ENCODE results near the gene INSRR.

Gene INSRR

GRCh38 chr1:156803086-156803851 is 55.6 kb downstream of the INSRR start:
- no peak for DNase-seq

GRCh38 chr1:156802421-156802935 is 56.4 kb downstream of the INSRR start:
- no peak for DNase-seq

DNA sequence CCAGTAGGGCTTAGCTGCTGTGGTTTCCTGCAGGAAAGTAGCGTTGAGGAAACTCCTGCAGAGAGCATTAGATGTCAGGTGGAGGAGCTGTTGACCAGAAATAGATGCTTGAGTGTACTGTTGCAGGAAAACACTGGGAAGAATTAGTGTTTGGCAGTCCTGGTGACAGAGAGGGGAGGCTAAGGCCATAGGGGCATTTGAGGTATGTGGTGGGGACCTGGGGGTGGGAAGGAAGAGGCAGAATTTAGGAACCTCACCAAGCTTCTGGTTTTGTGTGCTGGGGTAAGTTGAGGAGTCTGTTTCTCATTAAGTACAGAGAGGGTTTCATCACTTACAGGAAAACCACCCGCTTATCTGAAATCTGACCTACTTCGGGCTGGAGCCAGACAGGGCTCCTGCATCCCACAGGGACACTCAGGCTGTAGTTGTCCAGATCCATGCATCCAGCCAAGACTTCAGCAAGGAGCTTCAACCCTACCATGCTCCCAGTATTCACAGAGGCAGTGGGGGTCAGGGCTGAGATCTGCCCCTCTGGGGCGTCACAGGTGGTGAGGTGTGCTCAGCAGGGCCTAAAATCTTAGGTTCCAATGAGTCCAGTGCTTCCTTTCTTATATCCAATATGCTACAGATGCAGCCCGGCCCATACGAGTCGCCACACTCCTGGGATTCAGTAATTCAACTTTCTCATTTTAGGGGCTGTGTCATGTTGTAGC is 57.4 kb downstream of the INSRR start:
- DNase-seq, result no peak

DNA sequence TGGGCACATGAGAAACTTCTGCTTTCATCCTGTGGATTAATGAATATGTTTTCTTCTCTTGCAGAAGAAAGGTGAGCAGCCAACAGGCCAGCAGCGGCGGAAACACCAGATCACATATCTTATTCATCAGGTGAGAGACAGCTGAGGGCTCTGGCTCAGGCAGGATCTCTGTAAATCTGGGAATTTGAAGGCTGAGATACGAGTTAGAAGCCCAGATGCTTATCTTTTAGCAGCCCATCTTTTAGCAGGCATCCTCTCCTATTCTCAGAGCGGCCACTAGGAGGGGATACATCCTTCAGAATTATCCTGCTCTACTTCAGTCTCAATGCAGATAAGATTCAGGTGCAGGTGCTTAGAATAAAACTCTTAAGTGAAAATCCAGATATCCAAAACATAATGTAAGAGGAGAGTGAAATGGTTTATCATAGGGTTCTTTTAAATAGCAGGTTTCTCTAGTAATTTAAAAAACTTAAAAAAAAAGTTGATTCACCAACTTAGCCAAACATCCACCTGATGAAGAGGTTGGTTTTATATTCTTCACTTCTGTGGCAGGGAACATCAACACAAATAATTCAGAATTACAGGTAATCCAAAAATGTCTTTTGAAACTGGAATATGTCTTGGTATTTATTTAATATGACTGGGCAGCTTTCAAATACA is 61.6 kb downstream of the INSRR start:
- peak; percentile 62 for DNase-seq

GRCh38 chr1:156796340-156797097 is 62.4 kb downstream of the INSRR start:
- no peak for DNase-seq

- DNase-seq, result no peak
These were observed 63.1 kb downstream of the INSRR start for GRCh38 chr1:156795787-156796186.

DNA sequence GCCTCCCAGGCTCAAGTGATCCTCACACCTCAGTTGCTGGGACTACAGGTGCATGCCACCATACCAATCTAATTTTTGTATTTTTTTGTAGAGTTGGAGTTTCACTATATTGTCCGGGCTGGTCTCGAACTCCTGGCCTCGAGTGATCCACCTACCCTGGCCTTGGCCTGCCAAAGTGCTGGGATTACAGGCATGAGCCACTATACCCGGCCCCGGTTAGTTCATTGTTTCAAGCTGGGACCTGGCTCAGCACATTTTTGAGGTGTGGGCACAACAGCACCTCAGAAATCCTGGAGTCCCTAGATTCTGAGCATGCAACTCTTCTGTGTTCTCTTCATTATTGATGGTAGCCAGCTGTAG is 63.6 kb downstream of the INSRR start:
- DNase-seq, result no peak

DNA sequence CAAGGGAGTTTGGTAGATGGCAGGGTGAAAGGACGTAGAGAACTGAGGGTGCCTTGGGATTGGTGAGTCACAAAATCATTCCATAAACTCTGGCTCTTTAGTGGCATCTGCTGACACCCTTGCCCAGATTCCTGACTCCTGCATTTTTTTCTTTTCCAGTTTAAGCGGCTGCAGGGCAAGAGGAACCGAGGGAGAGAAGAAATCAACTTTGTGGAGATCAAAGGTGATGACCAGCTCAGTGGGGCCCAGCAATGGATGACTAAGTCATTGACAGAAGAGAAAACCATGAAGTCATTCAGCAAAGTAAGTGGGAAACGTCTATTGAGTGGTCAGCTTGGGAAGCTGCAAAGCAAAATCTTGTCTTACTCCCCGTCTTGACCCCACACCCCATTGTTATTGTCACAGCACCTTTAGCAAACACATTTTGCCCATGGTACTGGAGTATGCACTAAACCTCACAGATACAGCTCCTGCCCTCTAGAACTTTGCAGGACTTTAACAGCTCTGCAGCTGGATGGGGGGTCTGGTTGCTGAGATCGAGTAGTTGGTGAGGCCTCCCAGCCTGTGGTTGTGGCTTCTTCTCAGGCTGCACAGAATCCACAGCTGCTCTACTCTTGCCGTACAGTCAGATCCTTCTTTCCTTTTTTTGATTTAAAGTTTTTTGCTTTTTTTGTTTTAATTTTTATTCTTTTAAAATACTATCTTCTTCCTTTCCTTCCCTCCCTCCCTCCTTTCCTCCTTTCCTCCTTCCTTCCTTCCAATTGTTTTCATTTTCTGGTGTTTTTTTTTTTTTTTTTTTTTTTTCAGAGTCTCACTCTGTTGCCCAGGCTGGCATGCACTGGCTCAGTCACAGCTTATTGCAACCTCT is 64.2 kb downstream of the INSRR start:
- DNase-seq, result no peak

All from activated CD4-positive, alpha-beta T cell treated with anti-CD3 and anti-CD28 coated beads, Interleukin-2, amount 50 U/mL, for 1 hour (primary cell).